GM08714 (cell line): ENCODE measurements around the gene SEPTIN5.
A peak's percentile ranks its signal among the peaks of the same experiment; 100 is the strongest.

Experiments
- H3K4me3 ChIP-seq: fragments of 200-500 bp; sonication (Bioruptor generic); 2 replicates; pipeline ENCODE4 v1.5.1; 2014; ENCODE audit warnings: mild to moderate bottlenecking, low read length, inconsistent platforms
- ZNF274 ChIP-seq: IDR thresholded peaks from 2 replicates; pipeline ENCODE4 v1.6.1; 2012; ENCODE audit warnings: mild to moderate bottlenecking, low read depth, low read length

SEPTIN5 gene

GRCh38 chr22:19714312-19715187 lies at the start of gene SEPTIN5:
SEPTIN5 (plus strand) TSS chr22:19714503; CDS start chr22:19714589, 86 bp downstream.
- TF ChIP-seq ZNF274 = no peak
- H3K4me3 ChIP-seq = 0 out of 2 replicates have a peak within 1 kb of the TSS, but pooled peaks have one; percentile 8

- TF ChIP-seq ZNF274 = no peak
- no peak overlapping the region for H3K4me3 ChIP-seq
Measured at GRCh38 chr22:19664951-19665783, 49.1 kb upstream of the SEPTIN5 start.

DNA sequence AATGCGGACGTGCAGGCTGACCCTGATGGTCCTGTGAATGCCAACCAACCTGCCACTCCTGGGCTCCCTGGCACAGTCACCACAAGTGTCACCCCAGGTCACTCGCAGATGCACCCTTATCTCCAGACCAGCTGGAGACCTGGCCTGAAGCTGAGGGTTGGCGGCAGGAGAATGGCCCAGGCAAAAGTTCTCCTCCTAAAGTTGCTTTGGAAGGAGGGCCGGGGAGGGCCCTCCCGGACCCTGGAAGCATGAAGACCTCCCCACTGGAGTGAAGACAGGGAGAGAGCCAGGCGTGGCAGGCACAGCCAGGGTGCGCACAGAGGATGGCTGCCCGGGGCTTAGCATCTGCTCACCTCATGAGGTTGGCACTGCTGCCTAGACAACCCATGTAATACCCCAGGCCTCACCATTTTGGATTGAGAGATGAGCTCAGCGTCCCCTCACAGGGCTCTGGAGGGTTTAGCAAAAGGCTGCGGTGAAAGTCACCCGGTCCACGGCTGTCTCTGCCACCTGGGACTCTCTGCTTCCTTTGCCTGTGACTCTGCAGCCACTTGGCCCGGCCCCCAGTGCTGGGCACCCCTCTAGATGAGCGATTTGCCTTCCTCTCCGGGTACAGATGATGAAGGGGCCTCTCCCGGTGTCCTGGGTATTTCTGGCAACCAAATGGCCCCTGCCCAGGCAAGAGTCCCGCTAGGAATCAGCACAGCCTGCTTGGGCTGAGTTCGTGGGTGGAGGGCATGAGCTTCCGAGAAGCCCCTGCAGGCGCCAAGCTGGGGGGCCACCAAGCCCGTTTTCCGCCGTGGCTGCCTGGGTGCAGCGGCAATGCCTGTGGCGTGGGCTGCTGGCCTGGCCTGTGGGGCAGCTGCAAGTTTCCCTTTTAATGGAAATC lies 48.3 kb upstream of the SEPTIN5 start:
- H3K4me3 ChIP-seq = no peak overlapping the region
- no peak for TF ChIP-seq ZNF274

GRCh38 chr22:19666673-19667593 lies 47.4 kb upstream of the SEPTIN5 start:
- no peak for TF ChIP-seq ZNF274
- H3K4me3 ChIP-seq = no peak overlapping the region

DNA sequence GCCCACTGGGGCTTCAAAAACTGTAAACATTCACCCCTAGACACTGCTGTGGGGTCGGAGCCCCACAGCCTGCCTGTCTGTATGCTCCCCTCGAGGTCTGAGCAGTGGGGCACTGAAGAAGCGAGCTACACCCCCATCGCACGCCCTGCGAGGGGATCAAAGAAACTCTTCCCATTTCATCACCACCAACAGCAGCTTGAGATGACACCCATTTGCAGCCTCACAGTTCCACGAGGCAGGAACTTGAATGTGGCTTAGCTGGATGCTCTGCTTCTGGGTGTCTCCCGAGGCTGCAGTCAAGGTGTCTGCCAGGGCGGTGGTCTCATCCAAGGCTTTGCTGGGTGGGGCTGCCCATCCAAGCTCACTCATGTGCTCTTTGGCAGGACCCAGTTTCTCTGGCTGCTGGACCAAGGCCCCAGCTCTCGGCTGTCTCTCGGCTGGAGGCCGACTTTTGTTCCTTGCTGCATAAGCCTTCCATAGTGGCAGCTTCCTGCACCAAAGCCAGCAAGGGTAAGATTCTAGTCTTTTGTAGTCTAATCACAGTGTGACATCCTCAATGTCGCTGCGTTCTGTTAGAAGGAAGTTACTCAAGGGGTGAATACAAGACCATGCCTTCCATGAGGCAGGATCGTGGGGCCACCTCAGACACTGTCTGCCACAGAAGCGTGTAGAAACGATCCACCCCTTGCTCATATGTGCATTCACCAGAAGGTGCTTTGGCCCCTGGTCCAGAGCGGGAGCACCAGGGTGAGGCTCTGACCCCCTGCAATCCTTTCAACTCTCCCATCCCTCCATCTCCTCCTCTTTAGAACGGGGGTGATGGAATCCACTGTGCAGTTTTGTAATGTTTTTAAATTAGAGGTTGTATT lies 46.2 kb upstream of the SEPTIN5 start:
- no peak for TF ChIP-seq ZNF274
- H3K4me3 ChIP-seq = no peak overlapping the region

DNA sequence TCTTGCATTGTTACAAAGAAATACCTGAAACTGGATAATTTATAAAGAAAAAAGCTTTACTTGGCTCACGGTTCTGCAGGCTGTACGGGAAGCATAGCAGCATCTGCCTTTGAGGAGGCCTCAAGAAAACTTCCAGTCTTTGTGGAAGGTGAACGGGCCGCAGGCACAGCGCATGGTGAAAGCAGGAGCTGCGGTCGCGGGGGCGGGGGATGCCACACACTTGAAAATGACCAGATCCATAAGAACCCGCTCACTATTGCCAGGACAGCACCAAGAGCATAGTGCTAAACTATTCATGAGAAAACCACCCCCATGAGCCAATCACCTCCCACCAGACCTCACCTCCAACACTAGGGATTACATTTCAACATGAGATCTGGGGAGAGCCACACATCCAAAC lies 45.6 kb upstream of the SEPTIN5 start:
- H3K4me3 ChIP-seq = no peak overlapping the region
- no peak for TF ChIP-seq ZNF274

DNA sequence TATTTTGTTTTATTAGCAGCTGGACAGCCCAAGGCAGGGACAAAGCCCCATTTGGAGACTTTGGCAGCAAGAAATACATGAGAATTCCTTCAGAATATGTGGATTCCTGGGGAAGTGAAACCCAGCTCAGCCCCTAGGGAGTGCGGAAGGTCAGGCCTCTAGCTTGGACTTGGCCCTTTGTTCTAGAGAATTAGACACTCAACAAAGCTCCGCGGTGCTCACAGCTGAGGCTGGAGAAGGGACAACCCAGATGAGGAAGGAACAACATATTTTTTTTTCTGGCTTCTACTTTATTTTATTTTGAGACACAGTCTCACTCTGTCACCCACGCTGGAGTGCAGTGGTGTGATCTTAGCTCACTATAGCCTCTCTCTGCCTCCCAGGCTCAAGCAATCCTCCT lies 44.7 kb upstream of the SEPTIN5 start:
- no peak for TF ChIP-seq ZNF274
- no peak overlapping the region for H3K4me3 ChIP-seq

DNA sequence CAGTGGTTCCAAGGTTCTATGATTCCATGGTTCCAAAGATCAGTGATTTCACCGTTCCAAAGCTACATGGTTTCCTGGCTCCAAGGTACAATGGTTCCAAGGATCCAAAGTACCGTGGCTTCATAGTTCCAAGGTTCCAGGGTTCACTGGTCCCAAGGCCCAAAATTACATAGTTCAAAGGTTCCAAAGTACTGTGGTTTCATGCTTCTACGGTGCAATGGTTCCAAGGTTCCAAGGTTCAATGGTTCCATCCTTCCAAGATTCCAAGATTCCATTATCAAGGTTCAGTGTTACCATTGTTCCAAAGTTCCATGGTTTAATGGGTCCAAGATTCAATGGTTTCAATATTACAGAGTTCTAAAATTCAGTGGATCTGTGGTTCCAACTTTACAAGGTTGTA lies 43.0 kb upstream of the SEPTIN5 start:
- no peak overlapping the region for H3K4me3 ChIP-seq
- no peak for TF ChIP-seq ZNF274

DNA sequence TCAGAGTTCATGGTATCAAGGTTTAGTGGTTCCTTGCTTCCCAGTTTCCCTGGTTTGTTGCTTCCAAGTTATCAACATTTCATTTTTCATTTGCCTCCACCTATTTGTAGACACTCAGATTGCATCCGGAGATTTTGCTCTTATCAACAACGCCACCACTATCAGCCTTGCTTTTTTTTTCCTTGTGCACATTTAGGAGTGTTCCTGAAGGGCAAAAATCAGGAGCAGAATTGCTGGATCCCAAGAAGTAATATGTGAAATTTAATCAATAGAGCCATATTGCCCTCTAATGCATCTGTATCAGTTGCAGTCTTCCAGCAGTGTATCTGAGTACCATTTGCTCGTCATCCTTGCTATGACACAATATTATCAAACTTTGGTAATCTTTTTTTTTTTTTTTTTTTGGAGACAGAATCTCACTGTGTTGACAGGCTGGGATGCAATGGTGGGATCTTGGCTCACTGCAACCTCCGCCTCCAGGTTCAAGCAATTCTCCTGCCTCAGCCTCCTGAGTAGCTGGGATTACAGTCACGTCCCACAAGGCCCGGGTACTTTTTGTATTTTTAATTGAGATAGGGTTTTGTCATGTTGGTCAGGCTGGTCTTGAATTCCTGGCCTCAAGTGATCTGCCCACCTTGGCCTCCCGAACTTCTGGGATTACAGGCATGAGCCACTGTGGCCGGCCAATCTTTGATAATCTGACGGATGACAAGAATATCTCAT lies 42.1 kb upstream of the SEPTIN5 start:
- H3K4me3 ChIP-seq = no peak overlapping the region

GRCh38 chr22:19673660-19674059 lies 40.6 kb upstream of the SEPTIN5 start:
- no peak for TF ChIP-seq ZNF274
- H3K4me3 ChIP-seq = no peak overlapping the region

More for the DNA sequence above, 42.1 kb upstream of the SEPTIN5 start:
- TF ChIP-seq ZNF274 = no peak

DNA sequence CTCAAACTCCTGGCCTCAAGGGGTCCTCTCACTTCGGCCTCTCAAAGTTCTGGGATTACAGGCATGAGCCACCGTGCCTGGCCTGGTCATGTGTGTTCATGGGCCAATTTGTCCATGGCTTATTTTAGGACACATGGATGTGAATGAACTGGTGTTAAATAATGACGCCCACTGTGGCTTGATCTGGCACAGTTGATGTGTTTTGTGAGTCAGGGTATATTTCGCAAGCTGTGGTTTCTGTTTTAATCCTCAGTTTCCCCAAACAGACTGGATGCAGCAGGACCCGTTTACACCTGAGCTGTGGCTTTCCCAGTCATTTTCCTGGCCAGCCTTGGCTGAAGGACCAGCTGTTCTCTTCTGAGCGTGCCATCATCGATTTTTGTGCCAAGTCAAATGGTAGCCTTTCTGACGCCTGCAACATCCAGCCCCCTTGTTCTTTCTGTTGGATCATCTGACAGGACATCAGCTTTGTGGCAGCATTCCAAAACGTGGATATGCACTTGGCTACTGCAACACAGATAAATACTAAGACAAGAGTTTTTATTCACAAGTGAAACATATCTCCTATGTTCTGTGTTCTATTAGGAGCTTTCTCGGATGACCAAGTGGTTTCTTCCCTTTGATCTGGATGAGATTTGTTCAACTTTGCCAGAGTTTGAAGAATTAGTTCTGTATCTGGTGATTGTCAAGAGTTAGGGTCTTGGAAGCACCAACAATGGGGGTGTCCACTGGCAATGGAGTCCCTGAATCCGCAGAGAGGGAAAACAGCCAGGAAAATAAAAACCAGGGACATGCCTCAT lies 40.0 kb upstream of the SEPTIN5 start:
- TF ChIP-seq ZNF274 = no peak
- H3K4me3 ChIP-seq = no peak overlapping the region

DNA sequence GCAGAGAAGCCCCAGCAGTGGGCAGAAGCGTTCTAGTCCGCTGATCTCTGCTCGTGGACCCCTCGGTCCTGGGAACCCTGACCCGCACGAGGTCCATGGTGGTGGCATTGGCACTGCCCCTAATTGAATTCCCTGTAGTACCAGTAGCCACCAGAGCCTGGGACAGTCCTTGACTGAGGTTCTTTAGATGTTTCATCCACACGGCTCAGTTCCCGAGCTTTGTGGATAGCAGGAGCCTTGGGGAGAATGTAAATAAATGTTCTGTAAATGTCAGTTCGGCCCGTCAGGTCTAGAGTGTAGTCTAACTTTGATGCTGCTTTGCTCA lies 39.4 kb upstream of the SEPTIN5 start:
- no peak for TF ChIP-seq ZNF274
- H3K4me3 ChIP-seq = no peak overlapping the region
